Measurements from ENCODE around the gene LSP1.

DNA sequence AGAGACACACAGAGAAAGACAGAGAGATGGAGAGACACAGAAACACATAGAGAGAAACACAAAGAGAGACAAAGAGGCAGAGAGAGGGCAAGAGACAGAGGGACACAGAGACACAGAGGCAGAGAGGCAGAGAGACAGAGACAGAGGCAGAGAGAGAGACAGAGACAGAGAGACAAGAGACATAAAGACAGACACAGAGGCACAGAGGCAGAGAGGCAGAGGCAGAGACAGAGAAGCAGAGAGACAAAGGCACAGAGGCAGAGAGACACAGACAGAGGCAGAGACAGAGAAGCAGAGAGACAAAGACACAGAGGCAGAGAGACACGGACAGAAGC is 7.8 kb upstream of the LSP1 start:
- TF ChIP-seq POLR2A (IDR thresholded peaks at IDR 0.05; ENCODE audit: low read depth, low read length): no peak
- TF ChIP-seq TAF1 (IDR thresholded peaks at IDR 0.05; ENCODE audit: borderline replicate concordance, low read depth, low read length): no peak
- TF ChIP-seq POLR2AphosphoS5 (IDR thresholded peaks at IDR 0.05; ENCODE audit: low read depth, low read length): no peak
